A549 (cell line): Measurements from ENCODE around the gene FGGY. TPM values are rescaled to one million over a fixed set of nuclear protein-coding genes. Genes with fewer than 3 reads are reported as not detected.

Source experiments
- ATAC-seq, 2 experiments: fragments of 200-7000 bp in 1 of 2; fragments of >200 bp in 1 of 2; cut with Nextera tagmentation in 1 of 2; cut with Tn5 transposase in 1 of 2; 3 replicates each; pipeline versions ENCODE4 v1.8.0 to v1.9.1; 2018 to 2020; ENCODE audit warnings: mild to moderate bottlenecking in 1 of 2, moderate library complexity in 1 of 2
- CTCF ChIA-PET: fragments of 300-600 bp; sonication (Branson Sonifier 250); formaldehyde crosslinking; extraction: SDS; loops from one replicate; lab custom pipeline; 2021; ENCODE audit warnings: antibody characterized with exemption, inconsistent platforms; lab: Yijun Ruan, JAX
- POLR2A ChIA-PET: fragments of 350-600 bp; formaldehyde crosslinking; extraction: SDS; loops from one replicate; lab custom pipeline; 2021; ENCODE audit warnings: antibody characterized with exemption, inconsistent platforms; lab: Yijun Ruan, JAX
- DNase-seq, 2 experiments: peaks; one replicate each; pipeline versions ENCODE4 v3.0.0 to v3.0.0-alpha.2; 2011 to 2016; ENCODE audit warnings: low read depth in 1 of 2, low spot score in 1 of 2
- FAIRE-seq: peaks from 2 replicates; lab custom pipeline; 2011; peaks lifted over from hg19 to GRCh38; lab: Jason Lieb, UNC
- H3K27ac ChIP-seq, 2 experiments: fragments of >200 bp; sonication (Bioruptor Twin); formaldehyde crosslinking; 3 replicates each; pipeline ENCODE4 v1.5.1; 2016 to 2017
- H3K4me1 ChIP-seq: fragments of >200 bp; sonication (Bioruptor Twin); formaldehyde crosslinking; 3 replicates; pipeline ENCODE4 v1.6.1; 2016
- H3K4me2 ChIP-seq: fragments of >200 bp; sonication (Bioruptor Twin); formaldehyde crosslinking; 3 replicates; pipeline ENCODE4 v1.6.1; 2016
- H3K4me3 ChIP-seq: fragments of >200 bp; sonication (Bioruptor Twin); formaldehyde crosslinking; 3 replicates; pipeline ENCODE4 v1.5.1; 2016
- H3K9me3 ChIP-seq: fragments of >200 bp; sonication (Bioruptor Twin); formaldehyde crosslinking; 3 replicates; pipeline ENCODE4 v1.6.1; 2016
- CEBPB ChIP-seq, 2 experiments: fragments of >200 bp in 1 of 2; sonication (Bioruptor Twin) in 1 of 2; formaldehyde crosslinking in 1 of 2; IDR thresholded peaks; 2 replicates each; pipeline ENCODE4 v1.6.1; 2012 to 2016
- EHF ChIP-seq: fragments of 250-450 bp; sonication (Bioruptor Pico); IDR thresholded peaks from 2 replicates; pipeline ENCODE4 v1.5.0; 2020; ENCODE audit warnings: mild to moderate bottlenecking
- ESRRA ChIP-seq: fragments of 150-350 bp; IDR thresholded peaks from 2 replicates; pipeline ENCODE4 v1.6.1; 2014; ENCODE audit warnings: mild to moderate bottlenecking, low read length, borderline replicate concordance
- FOXS1 ChIP-seq: fragments of 250-450 bp; sonication (Bioruptor Pico); IDR thresholded peaks from 2 replicates; pipeline ENCODE4 v1.5.0; 2020; ENCODE audit warnings: mild to moderate bottlenecking, moderate library complexity
- GATA3 ChIP-seq: IDR thresholded peaks from 2 replicates; pipeline ENCODE4 v1.6.1; 2012; ENCODE audit warnings: borderline replicate concordance
- HDAC2 ChIP-seq: fragments of 200-600 bp; sonication (generic); IDR thresholded peaks from 2 replicates; pipeline ENCODE4 v1.6.1; 2016
- HOXB13 ChIP-seq: fragments of 250-450 bp; sonication (Bioruptor Pico); IDR thresholded peaks from 2 replicates; pipeline ENCODE4 v1.5.0; 2020; ENCODE audit warnings: low read depth, mild to moderate bottlenecking, moderate library complexity
- JUN ChIP-seq, 2 experiments: fragments of >200 bp; sonication (Bioruptor Twin); formaldehyde crosslinking; IDR thresholded peaks; 2 replicates in 1 of 2; 3 replicates in 1 of 2; pipeline ENCODE4 v1.6.1; 2016 to 2017
- JUNB ChIP-seq: fragments of >200 bp; sonication (Bioruptor Twin); formaldehyde crosslinking; IDR thresholded peaks from 2 replicates; pipeline ENCODE4 v1.6.1; 2016
- KDM1A ChIP-seq: fragments of 200-600 bp; sonication (generic); IDR thresholded peaks from 2 replicates; pipeline ENCODE4 v1.6.1; 2016; ENCODE audit warnings: low read depth, mild to moderate bottlenecking
- MAFK ChIP-seq: fragments of 450-650 bp; IDR thresholded peaks from 2 replicates; pipeline ENCODE4 v1.6.1; 2014; ENCODE audit not compliant: partially characterized antibody
- MYC ChIP-seq: IDR thresholded peaks from 2 replicates; pipeline ENCODE4 v1.6.1; 2012; ENCODE audit warnings: mild to moderate bottlenecking, inconsistent platforms, low read length, improper control_type of control experiment, borderline replicate concordance
- NFE2L2 ChIP-seq: fragments of 150-350 bp; conservative IDR thresholded peaks from 2 replicates; pipeline ENCODE4 v1.6.1; 2014; ENCODE audit warnings: low read length
- NR3C1 ChIP-seq: fragments of >200 bp; sonication (Bioruptor Twin); formaldehyde crosslinking; IDR thresholded peaks from 3 replicates; pipeline ENCODE4 v1.6.1; 2017
- PHF8 ChIP-seq: fragments of 200-600 bp; sonication (generic); IDR thresholded peaks from 2 replicates; pipeline ENCODE4 v1.6.1; 2016; ENCODE audit warnings: low read depth, mild to moderate bottlenecking, antibody characterized with exemption, moderate library complexity, borderline replicate concordance
- RAD21 ChIP-seq, 2 experiments: fragments of >200 bp in 1 of 2; sonication (Bioruptor Twin) in 1 of 2; formaldehyde crosslinking in 1 of 2; IDR thresholded peaks in 1 of 2; conservative IDR thresholded peaks in 1 of 2; 2 replicates in 1 of 2; 3 replicates in 1 of 2; pipeline ENCODE4 v1.6.1; 2012 to 2018; ENCODE audit warnings: inconsistent platforms in 1 of 2
- SMC3 ChIP-seq: fragments of >200 bp; sonication (Bioruptor Twin); formaldehyde crosslinking; IDR thresholded peaks from 3 replicates; pipeline ENCODE4 v1.6.1; 2018; ENCODE audit warnings: inconsistent platforms
- SREBF2 ChIP-seq: fragments of 450-650 bp; IDR thresholded peaks from 2 replicates; pipeline ENCODE4 v1.6.1; 2014; ENCODE audit warnings: mild to moderate bottlenecking, moderate library complexity
- TFCP2L1 ChIP-seq: fragments of 250-450 bp; sonication (Bioruptor Pico); IDR thresholded peaks from 2 replicates; pipeline ENCODE4 v1.5.0; 2021; ENCODE audit warnings: mild to moderate bottlenecking
- ZFP36 ChIP-seq: fragments of 450-650 bp; IDR thresholded peaks from 2 replicates; pipeline ENCODE4 v1.6.1; 2014; ENCODE audit warnings: borderline replicate concordance; ENCODE audit not compliant: partially characterized antibody
- WGBS: methylation state at CpG from one replicate; pipeline ENCODE4 v1.1.6; 2017; ENCODE audit errors: missing lambda C conversion rate; 5-methylcytosine and 5-hydroxymethylcytosine counted together
- polyA plus RNA-seq, 4 experiments: library from polyadenylated mRNA; depleted of rRNA in 3 of 4; stranded (reverse); fragments of >200 nt; fragmentation: RNase III in 1 of 4; extraction: RNeasy Plus Mini Kit Qiagen cat#74134 plus additional on column Dnase treatment in 1 of 4; gene quantifications; 2 replicates in 3 of 4; 3 replicates in 1 of 4; pipeline ENCODE4 v1.2.3, GENCODE V29; 2011 to 2017
- TF ChIP-seq, protein P1 (sequence below): fragments of 150-350 bp; IDR thresholded peaks from 2 replicates; pipeline ENCODE4 v1.6.1; 2014; ENCODE audit warnings: low read depth, mild to moderate bottlenecking, low read length
- TF ChIP-seq, protein P2 (sequence below): fragments of 250-450 bp; sonication (Bioruptor Pico); IDR thresholded peaks from 2 replicates; pipeline ENCODE4 v1.5.0; 2020; ENCODE audit warnings: low read depth, mild to moderate bottlenecking, moderate library complexity
- TF ChIP-seq, protein P3 (sequence below): fragments of >200 bp; sonication (Bioruptor Twin); formaldehyde crosslinking; IDR thresholded peaks from 3 replicates; pipeline ENCODE4 v1.6.1; 2016
- TF ChIP-seq, protein P4 (sequence below): IDR thresholded peaks from 2 replicates; pipeline ENCODE4 v1.6.1; 2012
- TF ChIP-seq, protein P5 (sequence below): fragments of 450-650 bp; IDR thresholded peaks from 2 replicates; pipeline ENCODE4 v1.6.1; 2014; ENCODE audit warnings: antibody characterized with exemption
- TF ChIP-seq, protein P6 (sequence below): fragments of >200 bp; sonication (Bioruptor Twin); formaldehyde crosslinking; IDR thresholded peaks from 3 replicates; pipeline ENCODE4 v1.5.1; 2016

Gene FGGY
- polyA plus RNA-seq, 2 of the 4 experiments (the other 2 are of a cell fraction): 2.9 to 4.8 TPM

DNA sequence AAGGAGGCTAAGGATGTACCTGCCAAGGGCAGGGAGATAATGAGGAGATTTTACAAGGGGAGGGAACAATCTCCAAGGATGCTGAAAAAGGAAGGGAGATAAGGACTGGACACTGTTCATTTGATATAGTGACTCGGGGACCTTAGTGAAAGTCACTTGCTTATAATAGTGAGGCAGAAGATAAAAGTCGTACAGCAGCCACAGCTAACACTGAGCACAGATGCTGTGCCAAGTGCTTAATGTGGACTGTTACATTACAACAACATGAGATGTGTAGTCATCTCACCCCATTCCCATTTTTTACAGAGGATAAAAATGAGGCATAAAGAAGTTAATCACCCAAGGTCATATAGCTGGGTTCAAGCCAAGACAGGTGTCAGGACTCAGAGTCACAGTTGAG lies 181.9 kb downstream of the FGGY start:
- TF ChIP-seq, protein P1, sequence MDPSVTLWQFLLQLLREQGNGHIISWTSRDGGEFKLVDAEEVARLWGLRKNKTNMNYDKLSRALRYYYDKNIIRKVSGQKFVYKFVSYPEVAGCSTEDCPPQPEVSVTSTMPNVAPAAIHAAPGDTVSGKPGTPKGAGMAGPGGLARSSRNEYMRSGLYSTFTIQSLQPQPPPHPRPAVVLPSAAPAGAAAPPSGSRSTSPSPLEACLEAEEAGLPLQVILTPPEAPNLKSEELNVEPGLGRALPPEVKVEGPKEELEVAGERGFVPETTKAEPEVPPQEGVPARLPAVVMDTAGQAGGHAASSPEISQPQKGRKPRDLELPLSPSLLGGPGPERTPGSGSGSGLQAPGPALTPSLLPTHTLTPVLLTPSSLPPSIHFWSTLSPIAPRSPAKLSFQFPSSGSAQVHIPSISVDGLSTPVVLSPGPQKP: no peak
- no peak for TF ChIP-seq NFE2L2
- TF ChIP-seq NR3C1: no peak
- no peak for TF ChIP-seq EHF (CRISPR knock-in tag)
- no peak for TF ChIP-seq HOXB13
- no peak for TF ChIP-seq JUN (IDR thresholded peaks at IDR 0.05)
- no peak for TF ChIP-seq MAFK
- no peak for TF ChIP-seq FOXS1 (CRISPR knock-in tag)
- TF ChIP-seq PHF8: no peak
- TF ChIP-seq MYC: no peak
- TF ChIP-seq, protein P2, sequence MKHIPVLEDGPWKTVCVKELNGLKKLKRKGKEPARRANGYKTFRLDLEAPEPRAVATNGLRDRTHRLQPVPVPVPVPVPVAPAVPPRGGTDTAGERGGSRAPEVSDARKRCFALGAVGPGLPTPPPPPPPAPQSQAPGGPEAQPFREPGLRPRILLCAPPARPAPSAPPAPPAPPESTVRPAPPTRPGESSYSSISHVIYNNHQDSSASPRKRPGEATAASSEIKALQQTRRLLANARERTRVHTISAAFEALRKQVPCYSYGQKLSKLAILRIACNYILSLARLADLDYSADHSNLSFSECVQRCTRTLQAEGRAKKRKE (CRISPR knock-in tag): no peak
- TF ChIP-seq, protein P3, sequence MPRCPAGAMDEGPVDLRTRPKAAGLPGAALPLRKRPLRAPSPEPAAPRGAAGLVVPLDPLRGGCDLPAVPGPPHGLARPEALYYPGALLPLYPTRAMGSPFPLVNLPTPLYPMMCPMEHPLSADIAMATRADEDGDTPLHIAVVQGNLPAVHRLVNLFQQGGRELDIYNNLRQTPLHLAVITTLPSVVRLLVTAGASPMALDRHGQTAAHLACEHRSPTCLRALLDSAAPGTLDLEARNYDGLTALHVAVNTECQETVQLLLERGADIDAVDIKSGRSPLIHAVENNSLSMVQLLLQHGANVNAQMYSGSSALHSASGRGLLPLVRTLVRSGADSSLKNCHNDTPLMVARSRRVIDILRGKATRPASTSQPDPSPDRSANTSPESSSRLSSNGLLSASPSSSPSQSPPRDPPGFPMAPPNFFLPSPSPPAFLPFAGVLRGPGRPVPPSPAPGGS: no peak
- TF ChIP-seq HDAC2: no peak
- CTCF ChIA-PET: no interaction called here
- ATAC-seq (no peak), DNase-seq (no peak), FAIRE-seq (no peak)
- H3K4me3 ChIP-seq: no peak overlapping the region
- 85% methylated on average over 2 of the region's 2 CpGs for WGBS
- POLR2A ChIA-PET: no interaction called here
- peaks cover 17% of the 10 kb centered on the region for H3K4me1 ChIP-seq
- H3K9me3 ChIP-seq: no peaks in the 10 kb centered on the region
- no peak overlapping the region for H3K27ac ChIP-seq
- no peak overlapping the region for H3K4me2 ChIP-seq

DNA sequence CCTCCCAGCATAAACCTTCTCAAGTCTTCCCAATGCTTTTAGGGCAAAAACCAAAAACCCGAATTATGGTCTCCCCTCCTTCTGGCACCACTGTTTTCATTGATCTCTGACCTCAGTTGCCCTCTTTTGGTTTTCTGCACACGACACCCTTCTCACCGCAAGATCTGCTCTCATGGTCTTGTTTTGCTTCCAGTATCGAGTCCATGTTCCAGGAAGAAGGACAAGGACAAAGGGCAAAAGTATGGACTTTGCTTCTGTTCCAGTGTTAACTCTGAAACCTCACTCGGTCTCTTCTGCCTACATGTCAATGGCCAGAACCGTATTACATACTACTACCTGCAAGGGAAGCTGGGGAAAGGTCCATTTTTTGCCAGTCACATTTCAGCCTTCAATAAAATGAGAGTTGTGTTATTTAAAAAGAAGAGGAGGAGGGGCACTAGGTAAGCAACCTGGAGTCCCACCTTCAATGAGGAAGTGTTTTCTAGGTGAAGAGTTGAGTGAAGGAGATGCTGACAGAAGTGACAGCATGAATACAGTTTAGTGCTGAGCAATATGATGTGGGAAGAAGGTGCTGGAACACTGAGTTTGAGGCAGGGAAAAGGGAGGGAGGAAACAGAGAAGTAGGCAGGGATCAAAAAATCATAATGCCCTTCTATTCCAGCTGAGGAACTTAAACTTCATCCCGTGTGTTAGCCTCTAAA lies 183.4 kb downstream of the FGGY start:
- 82% methylated on average over 6 of the region's 7 CpGs for WGBS
- H3K4me2 ChIP-seq: no peak overlapping the region
- POLR2A ChIA-PET: no interaction called here
- ATAC-seq: no peak
- DNase-seq: no peak
- no peak overlapping the region for H3K4me3 ChIP-seq
- no peaks in the 10 kb centered on the region for H3K9me3 ChIP-seq
- no peak for TF ChIP-seq SMC3
- TF ChIP-seq CEBPB (IDR thresholded peaks at IDR 0.05): no peak
- TF ChIP-seq, protein P4, sequence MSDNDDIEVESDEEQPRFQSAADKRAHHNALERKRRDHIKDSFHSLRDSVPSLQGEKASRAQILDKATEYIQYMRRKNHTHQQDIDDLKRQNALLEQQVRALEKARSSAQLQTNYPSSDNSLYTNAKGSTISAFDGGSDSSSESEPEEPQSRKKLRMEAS: no peak
- TF ChIP-seq GATA3: no peak
- TF ChIP-seq MAFK: no peak
- no peak for TF ChIP-seq KDM1A
- no peak for TF ChIP-seq TFCP2L1 (CRISPR knock-in tag)
- TF ChIP-seq EHF (CRISPR knock-in tag): no peak
- no peak for TF ChIP-seq NR3C1
- TF ChIP-seq, all 56 proteins: peak for 0
- no peak for FAIRE-seq
- Histone ChIP-seq H3K27ac (no peak overlapping the region), H3K4me1 (peaks cover 28% of the 10 kb centered on the region)
- CTCF ChIA-PET: no interaction called here

DNA sequence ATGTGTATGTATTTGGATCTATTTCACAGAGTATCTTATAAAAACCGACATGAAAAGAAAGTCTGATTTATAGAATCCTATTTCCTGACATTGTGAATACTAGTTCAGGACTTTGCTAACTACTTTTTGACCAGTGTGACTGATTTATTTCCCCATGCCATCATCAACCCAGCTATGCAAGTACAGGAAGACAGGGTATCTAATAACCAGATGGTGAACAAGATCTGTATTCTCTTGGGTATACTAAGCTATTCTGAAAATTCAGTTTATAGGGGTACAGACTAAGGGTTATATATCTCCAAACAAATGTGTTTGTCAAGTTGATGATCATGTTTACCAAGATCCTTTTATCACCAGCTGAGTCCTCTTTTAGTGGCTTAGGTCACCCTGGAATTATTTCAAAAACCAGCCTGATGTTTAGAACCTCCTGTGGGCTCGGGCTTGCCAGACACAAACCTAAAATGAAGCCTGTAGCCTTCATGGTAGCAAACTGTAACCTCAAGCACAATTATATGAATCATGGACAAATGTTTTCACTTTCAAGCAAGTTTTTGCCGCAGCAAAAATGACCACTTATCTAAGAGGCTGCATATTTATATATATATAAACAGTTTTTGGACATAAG lies 185.1 kb downstream of the FGGY start:
- FAIRE-seq (no peak), DNase-seq (no peak), ATAC-seq (no peak)
- 78% methylated on average over 3 of the region's 3 CpGs for WGBS
- Histone ChIP-seq H3K9me3 (no peaks in the 10 kb centered on the region), H3K27ac (no peak overlapping the region), H3K4me2 (no peak overlapping the region), H3K4me1 (peaks cover 28% of the 10 kb centered on the region), H3K4me3 (no peak overlapping the region)
- POLR2A ChIA-PET: no interaction called here
- CTCF ChIA-PET: no interaction called here
- TF ChIP-seq CEBPB (IDR thresholded peaks at IDR 0.05): no peak
- TF ChIP-seq ZFP36: no peak
- TF ChIP-seq ESRRA: no peak
- no peak for TF ChIP-seq SREBF2
- no peak for TF ChIP-seq HOXB13
- TF ChIP-seq JUNB: no peak
- TF ChIP-seq RAD21 (conservative IDR thresholded peaks at IDR 0.05 in 1 of 2, IDR thresholded peaks at IDR 0.05 in 1 of 2): no peak
- TF ChIP-seq, protein P5, sequence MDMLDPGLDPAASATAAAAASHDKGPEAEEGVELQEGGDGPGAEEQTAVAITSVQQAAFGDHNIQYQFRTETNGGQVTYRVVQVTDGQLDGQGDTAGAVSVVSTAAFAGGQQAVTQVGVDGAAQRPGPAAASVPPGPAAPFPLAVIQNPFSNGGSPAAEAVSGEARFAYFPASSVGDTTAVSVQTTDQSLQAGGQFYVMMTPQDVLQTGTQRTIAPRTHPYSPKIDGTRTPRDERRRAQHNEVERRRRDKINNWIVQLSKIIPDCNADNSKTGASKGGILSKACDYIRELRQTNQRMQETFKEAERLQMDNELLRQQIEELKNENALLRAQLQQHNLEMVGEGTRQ: no peak
- TF ChIP-seq, protein P3: no peak
- TF ChIP-seq, protein P4: no peak
- TF ChIP-seq HDAC2: no peak
- TF ChIP-seq, protein P6, sequence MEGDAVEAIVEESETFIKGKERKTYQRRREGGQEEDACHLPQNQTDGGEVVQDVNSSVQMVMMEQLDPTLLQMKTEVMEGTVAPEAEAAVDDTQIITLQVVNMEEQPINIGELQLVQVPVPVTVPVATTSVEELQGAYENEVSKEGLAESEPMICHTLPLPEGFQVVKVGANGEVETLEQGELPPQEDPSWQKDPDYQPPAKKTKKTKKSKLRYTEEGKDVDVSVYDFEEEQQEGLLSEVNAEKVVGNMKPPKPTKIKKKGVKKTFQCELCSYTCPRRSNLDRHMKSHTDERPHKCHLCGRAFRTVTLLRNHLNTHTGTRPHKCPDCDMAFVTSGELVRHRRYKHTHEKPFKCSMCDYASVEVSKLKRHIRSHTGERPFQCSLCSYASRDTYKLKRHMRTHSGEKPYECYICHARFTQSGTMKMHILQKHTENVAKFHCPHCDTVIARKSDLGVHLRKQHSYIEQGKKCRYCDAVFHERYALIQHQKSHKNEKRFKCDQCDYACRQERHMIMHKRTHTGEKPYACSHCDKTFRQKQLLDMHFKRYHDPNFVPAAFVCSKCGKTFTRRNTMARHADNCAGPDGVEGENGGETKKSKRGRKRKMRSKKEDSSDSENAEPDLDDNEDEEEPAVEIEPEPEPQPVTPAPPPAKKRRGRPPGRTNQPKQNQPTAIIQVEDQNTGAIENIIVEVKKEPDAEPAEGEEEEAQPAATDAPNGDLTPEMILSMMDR: no peak
